Lung (tissue), 10 donors: ENCODE measurements around the gene GRAP. TPM values are rescaled to one million over a fixed set of nuclear protein-coding genes. Genes with fewer than 3 reads are reported as not detected.
"Not testable (repeated sequence)": the region's sequence is repeated elsewhere in the genome, so short reads cannot be mapped to it uniquely, and the experiment has no call there.

Experiments used
- ATAC-seq: fragments of 200-7000 bp; cut with Tn5 transposase; one replicate; pipeline ENCODE4 v1.9.1; 2020; ENCODE audit warnings: moderate number of reproducible peaks; ENCODE audit not compliant: insufficient read depth, low FRiP score
- DNase-seq, 3 donors: peaks; one replicate each; pipeline ENCODE4 v3.0.0-alpha.2; 2013 to 2017
- H3K27ac ChIP-seq, 2 donors: one replicate each; pipeline ENCODE4 v1.5.1; 2013; ENCODE audit warnings: mild to moderate bottlenecking in 2 of 2, moderate library complexity in 2 of 2, control low read depth in 1 of 2, inconsistent platforms in 1 of 2, low read depth in 1 of 2, low read length in 1 of 2
- H3K27me3 ChIP-seq, 3 donors: one replicate each; pipeline ENCODE4 v1.5.1; 2013; ENCODE audit warnings: low read length in 2 of 3; ENCODE audit not compliant: control insufficient read depth in 3 of 3, insufficient read depth in 3 of 3
- H3K36me3 ChIP-seq, 4 donors: one replicate each; pipeline ENCODE4 v1.5.1; 2013; ENCODE audit warnings: low read length in 4 of 4, mild to moderate bottlenecking in 1 of 4, moderate library complexity in 1 of 4; ENCODE audit not compliant: control insufficient read depth in 4 of 4, insufficient read depth in 4 of 4
- H3K4me1 ChIP-seq, 5 donors: one replicate each; pipeline ENCODE4 v1.5.1; 2013; ENCODE audit warnings: low read length in 5 of 5, mild to moderate bottlenecking in 2 of 5, moderate library complexity in 1 of 5; ENCODE audit not compliant: control insufficient read depth in 5 of 5, insufficient read depth in 5 of 5
- H3K4me3 ChIP-seq: one replicate; pipeline ENCODE4 v1.5.1; 2013; ENCODE audit warnings: mild to moderate bottlenecking, control low read depth, moderate library complexity
- H3K9ac ChIP-seq, 2 donors: one replicate each; pipeline ENCODE4 v1.5.1; 2013; ENCODE audit warnings: low read length in 2 of 2, control low read depth in 1 of 2; ENCODE audit not compliant: insufficient read depth in 1 of 2
- H3K9me3 ChIP-seq, 4 donors: one replicate each; pipeline ENCODE4 v1.5.1; 2013; ENCODE audit warnings: low read length in 3 of 4, mild to moderate bottlenecking in 1 of 4, moderate library complexity in 1 of 4; ENCODE audit not compliant: control insufficient read depth in 4 of 4, insufficient read depth in 3 of 4
- WGBS, 2 donors: extraction: QIAGEN DNeasy Blood & Tissue Kit; methylation state at CpG; one replicate each; pipeline ENCODE4 v1.1.7; 2013; 5-methylcytosine and 5-hydroxymethylcytosine counted together
- polyA plus RNA-seq, 2 donors: library from polyadenylated mRNA; stranded (reverse); fragments of 200-250 nt; gene quantifications; one replicate each; pipeline ENCODE4 v1.2.1, GENCODE V29; 2013
- total RNA-seq, 2 donors: library from RNA; depleted of rRNA in 1 of 2; stranded (reverse); fragments of >200 nt in 1 of 2; gene quantifications; one replicate each; pipeline ENCODE4 v1.2.1, GENCODE V29; 2014 to 2021
- donor health status: Bipolar disorder and iron deficiency.
- donor health status: healthy.
- donor health status: DM: yes; HTN: yes; CAD: no.

The GRAP gene
- total and polyA plus RNA-seq, 4 donors = 6.7 to 14.3 (median 9.8) TPM

DNA sequence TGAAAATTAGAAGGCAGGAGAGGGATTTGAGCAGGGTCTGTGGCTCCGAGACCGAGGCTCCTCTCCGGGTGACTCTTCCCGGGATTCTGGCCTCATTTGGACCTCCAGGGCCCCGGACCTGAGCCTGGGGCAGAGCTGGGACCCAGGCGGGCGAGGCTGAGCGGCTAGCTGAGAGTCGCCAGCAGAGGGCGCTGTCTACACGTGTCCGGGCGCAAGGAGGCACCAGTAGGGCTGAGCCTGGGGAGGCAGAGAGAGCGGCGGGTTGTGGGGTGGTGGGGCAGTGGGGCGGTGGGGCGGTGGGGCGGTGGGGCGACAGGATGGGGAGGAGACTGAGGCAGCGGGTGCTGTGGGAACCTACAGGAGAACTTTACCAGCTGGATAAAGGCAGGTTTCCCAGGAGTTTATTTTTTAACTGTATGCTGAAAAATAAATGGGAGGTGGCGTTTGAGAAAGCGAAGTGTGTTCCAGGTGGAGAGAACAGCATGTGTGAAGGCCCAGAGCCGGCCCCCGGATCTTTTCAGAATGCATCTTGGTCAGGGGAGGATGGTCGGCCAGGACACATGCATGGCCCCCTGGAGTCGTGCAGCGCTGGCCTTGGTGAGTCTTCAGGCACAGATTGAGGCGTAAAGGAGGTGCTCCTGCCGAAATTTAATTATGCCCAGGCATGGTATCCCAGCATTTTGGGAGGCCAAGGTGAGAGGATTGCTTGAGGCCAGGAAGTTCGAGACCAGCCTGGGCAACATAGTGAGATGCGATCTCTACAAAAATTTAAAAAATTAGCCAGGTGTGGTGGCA is 29.8 kb upstream of the GRAP start:
- not testable (repeated sequence) for H3K4me3 ChIP-seq, DNase-seq, H3K9ac ChIP-seq, H3K27me3 ChIP-seq, H3K27ac ChIP-seq, H3K9me3 ChIP-seq, H3K36me3 ChIP-seq, H3K4me1 ChIP-seq
- WGBS, 2 donors = 30 to 67% methylated on average over 6 to 12 of the region's 31 CpGs
- peak; percentile 88 for ATAC-seq

DNA sequence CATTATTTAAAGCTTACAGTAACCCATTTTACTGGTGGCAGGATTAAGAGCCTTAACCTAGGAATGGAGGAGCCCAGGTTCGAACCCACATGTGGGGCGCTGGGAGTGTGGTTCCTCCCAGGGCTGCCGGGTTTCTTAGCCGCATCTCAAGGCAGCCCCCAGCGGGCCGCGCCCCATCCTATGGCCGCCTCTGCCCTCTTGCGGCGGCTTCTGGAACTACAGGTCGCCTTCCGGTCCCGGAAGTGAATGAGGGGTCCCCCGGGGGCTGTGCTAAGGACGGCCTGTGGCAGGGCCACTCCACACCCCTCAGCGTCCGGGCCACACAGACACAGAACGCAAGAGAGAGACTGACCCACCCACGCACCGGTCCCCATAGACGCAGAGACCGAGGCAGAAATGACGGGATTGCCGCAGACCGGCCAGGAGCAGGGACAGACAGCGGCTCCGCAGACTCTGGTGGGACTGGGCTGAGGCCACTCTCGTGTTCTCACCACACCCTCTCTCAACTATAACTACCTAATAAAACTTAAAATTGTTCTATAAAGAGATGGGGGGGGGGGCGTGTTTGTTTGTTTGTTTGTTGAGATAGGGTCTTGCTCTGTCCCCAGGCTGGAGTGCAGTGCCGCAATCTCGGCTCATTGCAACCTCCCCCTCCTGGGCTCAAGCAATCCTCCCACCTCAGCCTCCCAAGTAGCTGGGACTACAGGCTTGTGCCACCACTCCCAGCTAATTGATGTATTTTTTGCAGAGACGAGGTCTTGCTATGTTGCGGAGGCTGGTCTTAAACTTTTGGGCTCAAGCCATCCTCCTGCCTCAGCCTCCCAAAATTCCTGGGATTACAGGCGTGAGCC is 23.8 kb upstream of the GRAP start:
- not testable (repeated sequence) for H3K4me3 ChIP-seq, H3K36me3 ChIP-seq, DNase-seq, H3K4me1 ChIP-seq, H3K27me3 ChIP-seq, H3K9ac ChIP-seq, H3K27ac ChIP-seq, H3K9me3 ChIP-seq
- no CpG with 5 or more reads among the region's 34 CpGs for WGBS, 2 donors
- peak; percentile 96 for ATAC-seq

DNA sequence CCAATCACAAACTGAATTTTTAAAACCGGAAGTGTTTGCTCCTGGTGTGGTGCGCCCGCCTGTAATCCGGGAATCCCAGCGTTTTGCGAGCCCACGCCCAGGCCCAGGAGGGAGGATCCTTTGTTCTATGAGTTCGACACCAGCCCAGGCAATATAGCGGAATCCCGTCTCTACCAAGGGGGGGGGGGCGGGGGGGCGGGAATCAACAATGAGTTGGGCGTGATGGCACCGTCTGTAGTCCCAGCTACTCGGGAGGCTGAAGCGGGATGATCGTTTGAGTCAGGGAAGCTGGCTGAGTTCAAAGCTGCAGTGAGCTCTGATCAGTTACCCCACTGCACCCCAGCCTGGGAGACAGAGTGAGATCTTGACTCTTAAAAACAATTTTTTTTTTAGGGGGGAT is 17.6 kb upstream of the GRAP start:
- DNase-seq = peak in 1 of 3 donors; percentile 0
- not testable (repeated sequence) for H3K4me1 ChIP-seq, H3K27me3 ChIP-seq, H3K9ac ChIP-seq, H3K4me3 ChIP-seq, H3K9me3 ChIP-seq, H3K36me3 ChIP-seq, ATAC-seq, H3K27ac ChIP-seq
- 0 to 4% methylated on average over 3 to 5 of the region's 17 CpGs for WGBS, 2 donors

DNA sequence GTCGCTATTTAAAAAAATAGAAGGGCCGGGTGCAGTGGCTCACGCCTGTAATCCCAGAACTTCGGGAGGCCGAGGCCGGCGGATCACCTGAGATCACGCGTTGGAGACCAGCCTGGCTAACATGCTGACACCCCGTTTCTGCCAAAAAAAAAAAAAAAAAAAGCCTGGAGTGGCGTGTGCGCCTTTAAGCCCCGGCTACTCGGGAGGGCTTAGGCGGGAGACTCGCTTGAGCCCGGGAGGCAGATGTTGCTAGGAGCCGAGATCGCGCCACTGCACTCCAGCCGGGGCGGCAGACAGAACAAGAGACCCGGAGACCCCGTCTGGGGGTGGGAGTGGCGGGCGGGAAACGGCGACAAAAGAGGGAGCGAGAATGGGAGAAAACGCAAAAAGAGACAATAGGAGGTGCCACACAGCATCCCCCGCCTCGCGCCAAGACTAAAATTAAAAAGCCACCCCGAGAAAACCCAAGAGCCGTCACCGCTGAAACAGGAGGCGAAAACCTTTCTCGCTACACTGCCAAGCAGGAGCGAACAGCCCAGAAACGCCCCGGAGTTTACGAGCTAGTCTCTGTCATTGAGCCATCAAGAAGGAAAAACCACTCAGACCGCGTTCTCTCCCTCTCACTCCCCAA is 16.7 kb upstream of the GRAP start:
- H3K27ac ChIP-seq = peak overlapping the region in 1 of 2 donors; percentile 63
- H3K4me3 ChIP-seq, H3K9me3 ChIP-seq, H3K27me3 ChIP-seq, H3K9ac ChIP-seq, H3K36me3 ChIP-seq, H3K4me1 ChIP-seq, DNase-seq: not testable (repeated sequence)
- 0% methylated on average over 12 to 28 of the region's 44 CpGs for WGBS, 2 donors
- peak; percentile 62 for ATAC-seq

DNA sequence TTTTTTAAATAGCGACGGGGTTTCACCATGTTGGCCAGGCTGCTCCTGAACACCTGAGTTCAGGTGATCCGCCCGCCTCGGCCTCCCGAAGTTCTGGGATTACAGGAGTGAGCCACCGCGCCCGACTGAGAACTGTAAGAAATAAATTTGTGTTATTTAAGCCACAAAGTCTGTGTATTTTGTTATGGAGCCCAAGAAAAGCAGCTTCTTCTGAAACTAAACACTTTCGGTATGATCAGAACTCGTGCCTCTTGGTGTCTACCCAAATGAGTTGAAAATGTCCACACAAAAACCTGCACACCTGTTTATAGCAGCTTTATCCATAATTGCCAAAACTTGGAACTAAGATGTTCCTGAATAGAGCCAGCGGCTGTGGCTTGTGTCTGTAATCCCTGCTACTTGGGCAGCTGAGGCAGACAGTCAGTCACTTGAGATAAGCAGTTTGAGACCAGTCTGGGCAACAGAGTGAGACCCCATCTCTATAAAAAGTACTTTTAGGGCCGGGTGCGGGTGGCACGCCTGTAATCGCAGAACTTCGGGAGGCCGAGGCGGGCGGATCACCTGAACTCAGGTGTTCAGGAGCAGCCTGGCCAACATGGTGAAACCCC is 16.1 kb upstream of the GRAP start:
- ATAC-seq = peak; percentile 58
- H3K4me3 ChIP-seq, H3K27ac ChIP-seq, H3K27me3 ChIP-seq, H3K9ac ChIP-seq, H3K4me1 ChIP-seq, DNase-seq, H3K9me3 ChIP-seq, H3K36me3 ChIP-seq: not testable (repeated sequence)
- WGBS, 2 donors = no CpG with 5 or more reads among the region's 20 CpGs

- not testable (repeated sequence) for H3K36me3 ChIP-seq, DNase-seq, H3K4me3 ChIP-seq, H3K9ac ChIP-seq, H3K4me1 ChIP-seq, H3K27me3 ChIP-seq, ATAC-seq, H3K9me3 ChIP-seq
- WGBS, 2 donors = 0% methylated on average over 17 of the region's 51 CpGs; no CpG with 5 or more reads in 1 of the 2 donors
- H3K27ac ChIP-seq = peak overlapping the region in 1 of 2 donors; percentile 2
Measured at GRCh38 chr17:19062009-19062717, 15.4 kb upstream of the GRAP start.

- not testable (repeated sequence) for ATAC-seq, H3K4me3 ChIP-seq, H3K9ac ChIP-seq, H3K9me3 ChIP-seq, DNase-seq, H3K36me3 ChIP-seq, H3K4me1 ChIP-seq, H3K27me3 ChIP-seq, H3K27ac ChIP-seq
- WGBS, 2 donors = no CpG with 5 or more reads among the region's 12 CpGs
Measured at GRCh38 chr17:19055447-19055846, 8.7 kb upstream of the GRAP start.
